ENCODE data around the gene ILF3. TPM values are rescaled to one million over a fixed set of nuclear protein-coding genes. Genes with fewer than 3 reads are reported as not detected.

Gene ILF3
- total RNA-seq, 2 donors from 2014 or later = 143 to 271 TPM

- DNase-seq = no peak
- Histone ChIP-seq H3K27ac (no peak overlapping the region), H3K4me3 (no peak overlapping the region), H3K36me3 (no peaks in the 10 kb centered on the region), H3K9me3 (no peaks in the 10 kb centered on the region), H3K4me1 (peaks cover 9% of the 10 kb centered on the region), H3K27me3 (no peaks in the 10 kb centered on the region), H3K9ac (ENCODE audit: low read depth in 2 of 2, low read length in 2 of 2) (no peak overlapping the region)
- intact Hi-C loops (cut with DNase I) = no loop called here
- no peak for TF ChIP-seq CTCF (IDR thresholded peaks at IDR 0.05)
These were observed 40.7 kb downstream of the ILF3 start for GRCh38 chr19:10694706-10695307.

- no peak overlapping the region for H3K27ac ChIP-seq
- H3K36me3 ChIP-seq = no peaks in the 10 kb centered on the region
- TF ChIP-seq CTCF (IDR thresholded peaks at IDR 0.05) = no peak
- no peaks in the 10 kb centered on the region for H3K9me3 ChIP-seq
- peak; percentile 96 for DNase-seq
- H3K9ac ChIP-seq (ENCODE audit: low read depth in 2 of 2, low read length in 2 of 2) = no peak overlapping the region
- H3K4me3 ChIP-seq = peak overlapping the region; percentile 13
- peaks cover 9% of the 10 kb centered on the region for H3K4me1 ChIP-seq
- H3K27me3 ChIP-seq = no peaks in the 10 kb centered on the region
- intact Hi-C loops (cut with DNase I) = no loop called here
These were observed 41.6 kb downstream of the ILF3 start for GRCh38 chr19:10695401-10696398.

- Histone ChIP-seq H3K9me3 (no peaks in the 10 kb centered on the region), H3K27me3 (no peaks in the 10 kb centered on the region), H3K4me1 (peaks cover 12% of the 10 kb centered on the region), H3K4me3 (no peak overlapping the region), H3K27ac (no peak overlapping the region), H3K36me3 (no peaks in the 10 kb centered on the region), H3K9ac (ENCODE audit: low read depth in 2 of 2, low read length in 2 of 2) (no peak overlapping the region)
- peak; percentile 54 for TF ChIP-seq CTCF (IDR thresholded peaks at IDR 0.05)
- intact Hi-C loops (cut with DNase I) = no loop called here
- peak; percentile 76 for DNase-seq
These were observed 45.6 kb downstream of the ILF3 start for GRCh38 chr19:10699650-10700335.

- TF ChIP-seq CTCF (IDR thresholded peaks at IDR 0.05) = no peak
- Histone ChIP-seq H3K4me3 (peak overlapping the region; percentile 97), H3K27ac (no peak overlapping the region), H3K9ac (ENCODE audit: low read depth in 2 of 2, low read length in 2 of 2) (peak overlapping the region; percentile 80 to 84), H3K4me1 (peaks cover 3% of the 10 kb centered on the region), H3K27me3 (no peaks in the 10 kb centered on the region), H3K36me3 (no peaks in the 10 kb centered on the region), H3K9me3 (no peaks in the 10 kb centered on the region)
- intact Hi-C loops (cut with DNase I) = no loop called here
- peak; percentile 41 for DNase-seq
These were observed 47.9 kb downstream of the ILF3 start for GRCh38 chr19:10701955-10702525.

GRCh38 chr19:10706990-10707389, 52.8 kb downstream of the ILF3 start:
- TF ChIP-seq CTCF (IDR thresholded peaks at IDR 0.05) = no peak
- Histone ChIP-seq H3K4me1 (no peaks in the 10 kb centered on the region), H3K36me3 (no peaks in the 10 kb centered on the region), H3K9me3 (no peaks in the 10 kb centered on the region), H3K27me3 (no peaks in the 10 kb centered on the region), H3K27ac (no peak overlapping the region), H3K4me3 (no peak overlapping the region), H3K9ac (ENCODE audit: low read depth in 2 of 2, low read length in 2 of 2) (no peak overlapping the region)
- DNase-seq = no peak
- intact Hi-C loops (cut with DNase I) = no loop called here
